ENCODE data around the gene C3orf18. TPM values are rescaled to one million over a fixed set of nuclear protein-coding genes. Genes with fewer than 3 reads are reported as not detected.

Gene C3orf18
- total RNA-seq, 1 donor from 2014 or later, result 7.2 TPM

DNA sequence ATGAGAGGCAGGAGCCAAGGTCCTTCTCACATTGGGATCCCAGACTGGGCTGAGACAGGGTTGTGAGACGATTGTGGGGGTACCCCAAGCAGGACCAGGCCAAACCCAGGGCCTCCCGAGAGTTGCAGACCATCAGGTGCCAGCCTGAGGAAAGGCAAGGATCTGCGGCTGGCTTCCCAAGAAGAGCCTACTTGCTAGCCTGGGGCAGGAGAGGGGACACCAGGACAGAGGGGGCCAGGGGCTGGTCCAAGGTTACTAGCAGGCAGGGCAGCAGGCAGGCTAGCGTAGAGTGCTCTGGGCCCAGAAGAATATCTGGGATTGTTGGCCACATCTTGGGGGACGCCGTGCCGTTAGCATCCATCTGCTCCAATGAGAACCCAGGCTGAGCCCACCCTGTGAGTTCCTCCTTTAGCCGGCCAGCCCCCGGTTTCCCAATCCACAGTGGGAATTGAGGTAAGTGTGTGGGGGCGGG, 43.5 kb upstream of the C3orf18 start:
- H3K9me3 ChIP-seq (ENCODE audit: insufficient read depth, low read depth, low read length), result no peaks in the 10 kb centered on the region
- H3K4me1 ChIP-seq (ENCODE audit: insufficient read depth, low read length), result peaks cover 13% of the 10 kb centered on the region
- H3K27me3 Mint-ChIP-seq (ENCODE audit: low read depth, unreplicated experiment), result peaks cover 61% of the 10 kb centered on the region
- peak overlapping the region; percentile 78 for H3K9ac ChIP-seq (ENCODE audit: low read length)
- H3K4me2 ChIP-seq (ENCODE audit: low read length), result peak overlapping the region; percentile 97
- peak overlapping the region; percentile 77 for H3K4me3 Mint-ChIP-seq (ENCODE audit: unreplicated experiment)
- H4K20me1 ChIP-seq (ENCODE audit: insufficient read depth, low read length), result peaks cover 4% of the 10 kb centered on the region
- no peak for DNase-seq (ENCODE audit: low read depth)
- H3K36me3 Mint-ChIP-seq (ENCODE audit: low read depth, unreplicated experiment), result peaks cover 3% of the 10 kb centered on the region
- H3K79me2 ChIP-seq (ENCODE audit: insufficient read depth, low read length), result no peaks in the 10 kb centered on the region
- H3K4me3 ChIP-seq (ENCODE audit: insufficient read depth, low read depth, low read length), result peak overlapping the region; percentile 65
- H3K4me1 Mint-ChIP-seq (ENCODE audit: low read depth, unreplicated experiment), result peaks cover 3% of the 10 kb centered on the region
- H3K27ac ChIP-seq (ENCODE audit: low read depth, low read length), result no peak overlapping the region
- no peak for FAIRE-seq
- H3K27me3 ChIP-seq (ENCODE audit: insufficient read depth, low read length), result no peaks in the 10 kb centered on the region
- H3K9me3 Mint-ChIP-seq (ENCODE audit: unreplicated experiment), result no peaks in the 10 kb centered on the region
- no peak overlapping the region for H3K27ac Mint-ChIP-seq (ENCODE audit: unreplicated experiment)
- no peaks in the 10 kb centered on the region for H3K36me3 ChIP-seq (ENCODE audit: insufficient read depth, low read length)
- TF ChIP-seq EZH2 (IDR thresholded peaks at IDR 0.05; ENCODE audit: insufficient read depth, low read length) (no peak), CTCF (IDR thresholded peaks at IDR 0.05; ENCODE audit: insufficient read depth, low read depth, low read length) (no peak)
- peak overlapping the region; percentile 78 for H2AFZ ChIP-seq (ENCODE audit: low read depth, low read length)

GRCh38 chr3:50610181-50610971, 42.8 kb upstream of the C3orf18 start:
- Histone ChIP-seq H3K36me3 (ENCODE audit: insufficient read depth, low read length) (no peaks in the 10 kb centered on the region), H3K9me3 (ENCODE audit: insufficient read depth, low read depth, low read length) (no peaks in the 10 kb centered on the region), H3K4me1 (ENCODE audit: insufficient read depth, low read length) (peaks cover 13% of the 10 kb centered on the region), H3K4me3 (ENCODE audit: insufficient read depth, low read depth, low read length) (peak overlapping the region; percentile 65), H3K79me2 (ENCODE audit: insufficient read depth, low read length) (no peaks in the 10 kb centered on the region), H3K27ac (ENCODE audit: low read depth, low read length) (no peak overlapping the region), H3K4me2 (ENCODE audit: low read length) (peak overlapping the region; percentile 97), H3K9ac (ENCODE audit: low read length) (no peak overlapping the region), H3K27me3 (ENCODE audit: insufficient read depth, low read length) (no peaks in the 10 kb centered on the region), H2AFZ (ENCODE audit: low read depth, low read length) (no peak overlapping the region), H4K20me1 (ENCODE audit: insufficient read depth, low read length) (peaks cover 4% of the 10 kb centered on the region)
- Mint-ChIP-seq H3K4me1 (ENCODE audit: low read depth, unreplicated experiment) (peaks cover 2% of the 10 kb centered on the region), H3K4me3 (ENCODE audit: unreplicated experiment) (no peak overlapping the region), H3K27ac (ENCODE audit: unreplicated experiment) (no peak overlapping the region), H3K9me3 (ENCODE audit: unreplicated experiment) (no peaks in the 10 kb centered on the region), H3K27me3 (ENCODE audit: low read depth, unreplicated experiment) (peaks cover 63% of the 10 kb centered on the region), H3K36me3 (ENCODE audit: low read depth, unreplicated experiment) (peaks cover 3% of the 10 kb centered on the region)
- FAIRE-seq (no peak), DNase-seq (ENCODE audit: low read depth) (no peak)
- no peak for TF ChIP-seq EZH2 (IDR thresholded peaks at IDR 0.05; ENCODE audit: insufficient read depth, low read length)
- TF ChIP-seq CTCF (IDR thresholded peaks at IDR 0.05; ENCODE audit: insufficient read depth, low read depth, low read length), result no peak

- H3K9me3 Mint-ChIP-seq (ENCODE audit: unreplicated experiment), result no peaks in the 10 kb centered on the region
- peaks cover 4% of the 10 kb centered on the region for H4K20me1 ChIP-seq (ENCODE audit: insufficient read depth, low read length)
- peaks cover 13% of the 10 kb centered on the region for H3K4me1 ChIP-seq (ENCODE audit: insufficient read depth, low read length)
- TF ChIP-seq EZH2 (IDR thresholded peaks at IDR 0.05; ENCODE audit: insufficient read depth, low read length) (no peak), CTCF (IDR thresholded peaks at IDR 0.05; ENCODE audit: insufficient read depth, low read depth, low read length) (no peak)
- H3K36me3 ChIP-seq (ENCODE audit: insufficient read depth, low read length), result no peaks in the 10 kb centered on the region
- DNase-seq (ENCODE audit: low read depth) (no peak), FAIRE-seq (no peak)
- H3K27ac Mint-ChIP-seq (ENCODE audit: unreplicated experiment), result no peak overlapping the region
- no peak overlapping the region for H3K4me3 ChIP-seq (ENCODE audit: insufficient read depth, low read depth, low read length)
- H3K9ac ChIP-seq (ENCODE audit: low read length), result no peak overlapping the region
- H3K27me3 Mint-ChIP-seq (ENCODE audit: low read depth, unreplicated experiment), result peaks cover 64% of the 10 kb centered on the region
- peaks cover 2% of the 10 kb centered on the region for H3K4me1 Mint-ChIP-seq (ENCODE audit: low read depth, unreplicated experiment)
- H3K9me3 ChIP-seq (ENCODE audit: insufficient read depth, low read depth, low read length), result no peaks in the 10 kb centered on the region
- H3K4me2 ChIP-seq (ENCODE audit: low read length), result no peak overlapping the region
- H2AFZ ChIP-seq (ENCODE audit: low read depth, low read length), result no peak overlapping the region
- no peaks in the 10 kb centered on the region for H3K79me2 ChIP-seq (ENCODE audit: insufficient read depth, low read length)
- peaks cover 3% of the 10 kb centered on the region for H3K36me3 Mint-ChIP-seq (ENCODE audit: low read depth, unreplicated experiment)
- H3K27ac ChIP-seq (ENCODE audit: low read depth, low read length), result no peak overlapping the region
- H3K27me3 ChIP-seq (ENCODE audit: insufficient read depth, low read length), result no peaks in the 10 kb centered on the region
- peak overlapping the region; percentile 15 for H3K4me3 Mint-ChIP-seq (ENCODE audit: unreplicated experiment)
Observed at GRCh38 chr3:50609763-50610085, 42.2 kb upstream of the C3orf18 start.
